Activated effector memory CD4-positive, alpha-beta T cell treated with anti-CD3 and anti-CD28 coated beads, Interleukin-2, amount 50 U/mL, for 16 hours (primary cell): ENCODE measurements around the gene WAS.
"Not testable (repeated sequence)": the region's sequence is repeated elsewhere in the genome, so short reads cannot be mapped to it uniquely, and the experiment has no call there.

ENCODE experiments used
- DNase-seq: peaks from one replicate; pipeline ENCODE4 v3.0.0-alpha.2; 2020

Gene WAS

GRCh38 chrX:48688531-48689150 lies 5.0 kb downstream of the WAS start:
- DNase-seq, result no peak

- no peak for DNase-seq
Observed at GRCh38 chrX:48689208-48689920, 5.8 kb downstream of the WAS start.

- not testable (repeated sequence) for DNase-seq
Observed at GRCh38 chrX:48691746-48692145, 8.1 kb downstream of the WAS start.

GRCh38 chrX:48694776-48695533 lies 11.4 kb downstream of the WAS start:
- DNase-seq, result no peak

- no peak for DNase-seq
Observed at GRCh38 chrX:48695534-48695896, 11.9 kb downstream of the WAS start.

- DNase-seq, result no peak
Observed at GRCh38 chrX:48695925-48696300, 12.3 kb downstream of the WAS start.

GRCh38 chrX:48696301-48696908 lies 12.8 kb downstream of the WAS start, which contains the start of gene SUV39H1:
Gene SUV39H1 (plus strand): TSS chrX:48696734. CDS start chrX:48696785, 51 bp downstream.
- DNase-seq, result peak; percentile 94

GRCh38 chrX:48696909-48697727 lies 13.5 kb downstream of the WAS start:
- peak; percentile 69 for DNase-seq

GRCh38 chrX:48698306-48698705 lies 14.7 kb downstream of the WAS start:
- DNase-seq, result no peak

- DNase-seq, result no peak
Observed at GRCh38 chrX:48700246-48700645, 16.6 kb downstream of the WAS start.

- DNase-seq, result no peak
Observed at GRCh38 chrX:48700951-48701653, 17.5 kb downstream of the WAS start.

GRCh38 chrX:48702032-48702431 lies 18.4 kb downstream of the WAS start:
- DNase-seq, result no peak

GRCh38 chrX:48702716-48703115 lies 19.1 kb downstream of the WAS start:
- DNase-seq, result no peak

- DNase-seq, result no peak
Observed at GRCh38 chrX:48703228-48703627, 19.6 kb downstream of the WAS start.

- DNase-seq, result no peak
Observed at GRCh38 chrX:48703642-48704481, 20.3 kb downstream of the WAS start.

GRCh38 chrX:48705871-48706270 lies 22.3 kb downstream of the WAS start:
- DNase-seq, result no peak

GRCh38 chrX:48709522-48710112 lies 26.0 kb downstream of the WAS start:
- DNase-seq, result no peak

GRCh38 chrX:48711162-48711928 lies 27.7 kb downstream of the WAS start:
- no peak for DNase-seq

- DNase-seq, result no peak
Observed at GRCh38 chrX:48711929-48712505, 28.4 kb downstream of the WAS start.
